Activated CD8-positive, alpha-beta memory T cell treated with anti-CD3 and anti-CD28 coated beads, Interleukin-2, amount 50 U/mL, for 24 hours (primary cell): ENCODE data around the gene NR1I3.

Experiments used
- DNase-seq: peaks from one replicate; pipeline ENCODE4 v3.0.0-alpha.2; 2020; ENCODE audit errors: extremely low read depth

Gene NR1I3

DNA sequence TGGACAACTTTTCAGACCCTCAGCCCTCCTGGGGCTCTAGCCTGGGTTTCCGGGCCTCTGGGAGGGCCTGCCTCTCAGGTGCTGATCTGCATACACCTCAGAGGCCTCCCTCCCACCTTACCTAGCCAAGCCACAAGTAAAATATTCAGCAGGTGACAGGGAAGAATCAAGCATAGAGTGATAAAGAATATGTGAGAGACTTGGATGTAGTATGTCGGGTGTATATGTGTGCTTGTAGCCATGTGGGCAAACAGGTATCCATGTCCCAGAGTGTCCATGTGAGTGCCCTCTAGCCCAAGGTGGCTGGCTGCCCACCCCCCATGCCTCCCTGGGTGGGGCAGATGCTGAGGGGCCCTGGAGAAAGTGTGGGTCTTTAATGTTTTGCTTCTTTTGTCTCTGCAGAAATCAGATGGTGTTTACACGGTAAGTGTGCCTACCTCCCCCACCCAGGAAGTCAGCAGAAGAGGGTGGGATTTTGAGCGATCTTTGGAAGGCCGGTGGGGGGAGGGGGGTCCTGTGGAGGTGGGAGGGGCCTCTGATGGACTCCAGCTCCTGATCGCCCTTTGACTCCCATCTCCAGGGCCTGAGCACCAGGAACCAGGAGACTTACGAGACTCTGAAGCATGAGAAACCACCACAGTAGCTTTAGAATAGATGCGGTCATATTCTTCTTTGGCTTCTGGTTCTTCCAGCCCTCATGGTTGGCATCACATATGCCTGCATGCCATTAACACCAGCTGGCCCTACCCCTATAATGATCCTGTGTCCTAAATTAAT is 19.5 kb downstream of the NR1I3 start:
- no peak for DNase-seq

DNA sequence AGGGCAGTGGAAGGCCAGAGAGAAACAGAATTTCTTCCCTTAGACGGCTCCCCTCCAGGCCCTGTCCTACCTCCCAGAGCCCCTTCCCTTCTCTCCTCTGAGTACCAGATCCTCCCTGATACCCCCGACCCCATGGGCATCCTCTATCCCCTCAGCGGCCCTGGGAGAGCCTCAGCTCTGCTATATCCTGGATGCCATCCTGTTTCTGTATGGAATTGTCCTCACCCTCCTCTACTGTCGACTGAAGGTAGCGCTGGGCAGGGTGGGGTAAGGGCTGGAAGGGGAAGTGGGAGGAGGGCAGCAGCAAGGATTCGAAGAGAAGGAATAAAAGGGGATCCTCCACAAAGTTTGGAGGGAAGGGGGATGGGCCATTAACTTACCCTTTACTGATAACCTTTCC is 20.2 kb downstream of the NR1I3 start:
- DNase-seq, result no peak

DNA sequence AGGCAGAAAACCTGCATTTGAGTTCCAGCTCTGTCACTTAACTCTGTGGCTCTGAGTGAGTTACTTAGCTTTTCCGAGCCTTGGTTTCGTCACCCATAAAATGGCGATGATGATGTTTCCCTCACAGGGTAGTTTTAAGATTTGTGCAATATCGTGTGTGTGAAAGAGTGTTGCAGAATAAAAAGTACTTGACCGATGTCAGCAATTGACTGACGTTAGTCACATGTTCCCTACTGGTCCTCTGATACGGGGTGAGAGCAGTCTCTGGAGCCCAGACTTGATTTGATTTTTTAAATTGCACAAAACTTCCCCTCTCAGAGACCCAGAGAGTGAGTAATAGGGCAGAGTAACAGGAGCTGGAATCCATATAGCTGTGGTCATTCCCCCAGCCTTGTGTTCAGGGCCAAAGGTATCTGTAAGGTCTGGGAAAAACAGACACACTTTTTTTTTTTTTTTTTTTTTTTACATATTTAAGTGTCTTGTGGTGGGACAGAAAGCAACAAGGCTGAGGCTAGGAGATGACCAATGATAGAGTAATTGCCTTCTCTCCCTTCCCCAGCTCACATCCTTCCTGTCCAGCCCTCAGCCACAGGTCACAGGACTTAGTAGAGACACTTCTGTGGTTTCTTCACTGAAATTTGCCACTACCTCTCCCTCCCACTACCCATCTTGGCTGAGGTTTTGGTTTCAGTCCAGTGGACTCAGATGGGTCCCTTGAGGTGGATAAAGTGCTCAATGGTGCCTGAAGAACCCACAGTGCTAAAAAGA is 20.9 kb downstream of the NR1I3 start:
- no peak for DNase-seq

DNA sequence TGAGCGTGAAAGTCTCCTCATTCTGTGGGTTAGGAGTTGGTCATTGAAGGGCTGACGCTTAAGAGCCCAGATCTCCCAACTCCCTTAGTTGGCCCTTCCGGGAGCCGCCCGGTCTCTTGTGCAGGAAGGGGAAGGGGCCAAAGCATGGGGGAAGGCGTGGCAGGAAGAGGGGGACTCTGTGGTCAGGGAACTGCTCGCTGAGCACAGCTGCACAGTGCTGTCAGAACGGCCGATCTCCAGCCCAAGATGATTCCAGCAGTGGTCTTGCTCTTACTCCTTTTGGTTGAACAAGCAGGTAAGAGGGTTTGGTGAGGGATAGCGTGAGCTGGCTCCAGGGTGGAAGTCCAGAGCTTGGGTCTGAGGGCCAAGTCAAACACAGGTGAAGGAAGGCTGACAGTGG is 22.9 kb downstream of the NR1I3 start, which contains the start of gene FCER1G:
FCER1G (plus strand) TSS at position 220 of the 400 bp plus-strand sequence; CDS start at position 247, 27 bp downstream.
- no peak for DNase-seq

DNA sequence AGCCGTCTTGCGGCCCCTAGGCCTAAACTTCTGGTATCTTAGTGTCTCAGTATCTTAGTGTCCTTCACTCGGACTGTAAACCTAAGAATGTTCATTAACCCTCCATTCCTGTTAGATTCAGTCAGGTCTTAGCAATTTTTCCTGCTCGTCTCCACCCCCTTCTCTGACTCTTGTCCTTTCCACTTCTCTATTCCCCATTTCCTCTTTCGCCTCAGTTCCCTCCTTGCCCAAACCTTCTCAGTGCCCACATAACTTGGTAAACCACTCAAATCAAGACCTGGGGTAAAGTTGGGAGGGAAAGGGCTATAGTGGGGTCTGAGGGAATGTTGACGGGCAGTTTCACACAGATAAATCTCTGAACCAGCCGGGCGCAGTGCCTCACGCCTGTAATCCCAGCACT is 23.6 kb downstream of the NR1I3 start:
- no peak for DNase-seq

DNA sequence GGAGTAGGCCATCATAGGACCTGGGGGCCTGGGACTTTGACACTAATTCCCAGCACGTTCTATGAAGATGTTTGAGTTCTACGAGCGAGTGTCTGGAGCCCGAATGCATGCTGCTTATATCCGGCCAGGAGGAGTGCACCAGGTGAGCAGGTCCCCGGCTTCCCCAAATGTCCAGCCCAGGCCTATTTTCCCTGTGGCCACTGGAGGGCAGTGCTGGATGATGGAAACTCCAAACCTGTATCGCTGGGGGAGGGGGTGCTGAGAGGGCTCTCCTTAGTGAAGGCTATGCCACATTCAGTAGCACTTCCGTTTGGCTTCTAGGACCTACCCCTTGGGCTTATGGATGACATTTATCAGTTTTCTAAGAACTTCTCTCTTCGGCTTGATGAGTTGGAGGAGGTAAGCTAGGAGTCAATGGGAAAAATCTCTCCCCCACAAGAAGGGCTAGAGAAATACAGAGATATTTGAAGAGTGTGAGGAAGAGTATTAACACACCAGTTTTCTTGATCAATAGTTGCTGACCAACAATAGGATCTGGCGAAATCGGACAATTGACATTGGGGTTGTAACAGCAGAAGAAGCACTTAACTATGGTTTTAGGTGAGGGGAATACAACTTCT is 28.1 kb downstream of the NR1I3 start:
- peak; percentile 42 for DNase-seq

DNA sequence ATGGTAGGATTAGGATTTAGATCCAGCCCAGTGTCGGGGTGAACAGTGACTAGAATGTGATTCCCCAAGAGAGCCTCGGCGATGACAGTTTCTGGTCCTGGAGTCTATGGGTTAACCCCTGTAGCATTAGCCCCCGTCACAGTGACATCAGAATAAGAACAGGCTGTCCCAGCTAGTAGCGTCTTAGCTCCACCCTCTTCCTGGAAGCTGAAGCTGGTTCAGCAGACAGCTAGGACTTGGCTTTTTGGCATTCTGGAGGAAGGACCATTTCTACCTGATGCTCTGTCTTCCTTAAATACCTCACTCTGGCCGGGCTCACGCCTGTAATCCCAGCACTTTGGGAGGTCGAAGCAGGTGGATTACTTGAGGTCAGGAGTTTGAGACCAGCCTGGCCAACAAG is 30.8 kb downstream of the NR1I3 start:
- no peak for DNase-seq

DNA sequence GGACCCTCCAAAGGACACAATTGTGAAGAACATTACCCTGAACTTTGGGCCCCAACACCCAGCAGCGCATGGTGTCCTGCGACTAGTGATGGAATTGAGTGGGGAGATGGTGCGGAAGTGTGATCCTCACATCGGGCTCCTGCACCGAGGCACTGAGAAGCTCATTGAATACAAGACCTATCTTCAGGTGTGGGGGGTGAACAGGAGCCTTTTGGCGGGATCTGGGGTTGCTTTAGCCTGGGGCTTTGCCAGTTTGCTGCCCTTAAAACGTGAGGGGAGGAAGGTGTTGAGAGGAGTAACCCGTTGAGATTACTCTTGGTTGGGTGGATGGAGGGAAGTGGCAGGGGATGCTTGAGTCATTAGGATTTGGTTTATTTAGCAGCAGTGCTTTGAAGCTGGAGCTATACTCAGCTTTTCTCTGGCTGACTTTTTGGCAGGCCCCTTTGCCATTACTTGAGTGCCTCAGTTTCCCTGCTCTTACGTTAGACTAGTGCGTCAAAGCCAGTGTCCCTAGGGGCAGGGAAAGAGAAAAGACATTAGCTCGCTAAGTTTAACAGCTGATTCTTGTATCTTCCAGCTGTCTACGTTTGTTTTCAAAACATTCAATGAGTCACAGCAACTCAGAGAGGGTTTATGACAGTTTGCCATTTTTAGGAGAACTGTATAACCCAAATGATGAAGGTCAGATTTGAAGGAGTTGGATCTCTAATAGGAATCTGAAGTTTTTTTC is 31.4 kb downstream of the NR1I3 start:
- no peak for DNase-seq

DNA sequence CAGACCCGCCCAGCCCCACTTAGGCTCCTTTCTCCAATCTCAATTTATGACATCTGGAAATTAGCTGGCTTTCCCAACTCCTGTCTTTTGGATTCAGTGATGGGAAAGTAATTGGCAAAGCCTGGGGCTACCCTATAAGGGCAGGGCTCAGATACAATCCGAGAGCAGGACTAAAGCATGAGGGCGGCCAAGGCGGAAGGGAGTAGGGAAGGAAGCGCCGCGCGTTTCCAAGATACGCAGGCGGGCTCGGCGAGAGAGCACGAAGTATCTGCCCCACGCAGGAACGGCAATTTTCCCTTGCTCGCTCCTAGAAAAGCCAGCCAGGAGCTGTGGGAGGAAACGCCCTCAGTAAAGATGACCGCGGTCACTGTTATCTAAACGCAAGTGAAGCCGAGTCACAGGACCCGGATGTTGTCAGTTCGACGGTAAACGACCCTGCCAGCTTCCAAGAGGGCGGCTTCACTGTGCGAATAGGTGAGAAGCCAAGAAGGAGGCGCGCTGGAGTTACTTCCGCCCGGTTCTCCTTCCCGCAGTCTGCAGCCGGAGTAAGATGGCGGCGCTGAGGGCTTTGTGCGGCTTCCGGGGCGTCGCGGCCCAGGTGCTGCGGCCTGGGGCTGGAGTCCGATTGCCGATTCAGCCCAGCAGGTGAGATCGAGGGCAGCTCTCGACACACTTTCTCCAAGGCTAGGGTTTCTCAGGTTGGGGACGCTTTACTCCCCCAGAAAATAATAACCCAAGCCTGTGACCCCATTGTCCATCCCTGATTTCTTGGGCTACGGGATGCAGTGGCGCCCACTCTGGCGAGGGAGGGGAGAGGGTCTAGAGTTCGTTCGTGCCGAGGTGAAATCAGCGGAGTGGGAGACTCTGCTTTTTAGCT is 35.9 kb downstream of the NR1I3 start, which contains the start of gene NDUFS2:
NDUFS2 (plus strand) TSS at position 532 of the 877 bp plus-strand sequence; CDS start at position 551, 19 bp downstream.
- peak; percentile 94 for DNase-seq

DNA sequence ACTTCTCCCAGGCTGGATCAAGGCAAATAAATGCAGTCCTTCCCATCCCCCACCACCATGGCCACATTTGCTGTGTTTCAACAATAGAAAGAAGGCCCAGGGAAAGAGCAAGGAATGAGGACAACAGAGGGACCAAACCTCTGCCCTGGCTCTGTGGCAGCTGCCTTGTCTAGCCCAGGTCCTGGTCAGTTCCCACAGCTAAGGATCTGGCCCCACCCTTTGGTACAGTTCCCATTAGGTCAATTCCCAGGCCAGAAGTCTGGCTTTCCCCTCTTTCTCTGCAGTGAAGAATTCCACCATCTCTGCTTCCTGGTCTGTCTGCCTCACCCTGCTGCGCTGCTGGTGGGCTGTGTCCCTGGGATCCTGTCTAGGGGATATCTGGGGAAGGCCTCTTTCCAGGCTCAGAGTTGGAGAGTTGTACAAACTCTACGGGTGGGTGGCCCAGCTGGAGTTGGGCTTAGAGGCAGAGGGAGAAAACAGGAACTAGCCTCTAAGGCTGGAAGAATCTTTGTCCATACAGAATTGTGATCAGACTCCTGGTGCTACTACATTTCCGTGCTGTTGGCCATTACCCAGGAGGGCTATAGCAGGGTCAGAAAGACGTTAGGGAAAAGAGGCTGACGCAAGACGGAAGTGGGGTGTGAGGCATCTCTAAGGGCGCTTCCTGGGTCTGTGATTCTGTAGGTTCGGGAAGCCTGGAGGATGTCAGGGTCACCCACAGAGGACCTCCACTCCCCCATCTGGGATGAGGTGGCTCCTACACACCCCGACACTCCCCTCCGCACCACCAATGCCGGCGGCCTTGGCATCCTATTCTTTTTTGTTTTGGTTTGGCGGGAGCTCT is 36.8 kb downstream of the NR1I3 start:
- DNase-seq, result no peak

DNA sequence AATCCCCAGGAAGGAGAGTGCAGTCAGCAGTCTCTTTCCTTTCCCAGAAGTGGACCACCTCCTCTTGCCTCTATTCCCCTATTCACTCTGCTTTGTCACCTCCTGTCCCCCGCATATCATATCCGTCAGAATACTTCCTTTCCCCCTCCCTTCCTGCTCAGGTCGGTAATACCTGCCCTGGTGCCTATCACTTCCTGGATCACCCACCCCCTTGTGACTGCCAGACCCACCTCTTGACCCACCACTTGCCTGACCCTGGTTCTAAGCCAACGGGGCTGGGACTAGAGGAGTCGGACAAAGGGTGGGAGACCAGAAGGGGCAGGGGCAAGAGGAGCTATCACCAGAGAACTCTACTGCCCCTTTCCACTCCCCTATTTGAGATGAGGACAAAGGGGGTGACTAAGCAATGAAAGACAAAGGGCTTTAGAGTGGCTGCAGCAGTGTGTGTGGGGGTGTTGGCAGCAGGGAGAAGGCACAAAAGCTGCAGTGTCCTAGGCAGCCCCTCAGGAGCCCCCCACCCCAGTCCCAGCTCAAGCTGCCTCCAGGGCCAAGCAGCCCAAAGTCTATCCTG is 37.5 kb downstream of the NR1I3 start:
- no peak for DNase-seq

DNA sequence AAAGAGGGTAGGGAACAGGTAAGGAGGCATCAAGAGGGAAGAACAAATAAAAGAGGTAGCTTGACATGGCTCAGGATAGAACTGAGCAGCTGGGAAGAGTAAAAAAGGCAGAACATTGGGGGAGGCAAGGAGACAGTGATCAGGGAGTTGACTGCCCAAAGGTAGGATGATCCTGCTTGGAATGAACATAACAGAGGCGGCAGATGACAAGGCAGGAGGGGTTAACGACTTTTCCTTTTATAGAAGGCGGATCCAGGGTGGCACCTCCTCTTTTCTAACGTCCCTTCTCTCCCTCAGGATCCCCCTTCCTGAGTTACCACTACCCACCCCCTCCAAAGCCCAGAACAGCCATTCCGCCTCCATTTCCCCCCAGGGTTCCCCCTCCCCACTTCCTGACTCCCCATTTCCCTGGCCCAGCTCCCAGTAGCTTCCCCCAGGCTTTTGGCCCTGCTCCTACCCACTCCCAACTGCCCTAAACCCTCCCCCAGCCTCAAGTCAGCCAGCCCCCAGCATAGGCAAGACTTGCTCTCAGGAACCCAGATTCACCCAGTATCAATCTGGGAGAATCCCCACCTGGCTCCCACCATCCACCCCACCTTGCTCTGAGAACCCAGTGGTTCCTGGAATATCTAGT is 38.4 kb downstream of the NR1I3 start:
- DNase-seq, result no peak

DNA sequence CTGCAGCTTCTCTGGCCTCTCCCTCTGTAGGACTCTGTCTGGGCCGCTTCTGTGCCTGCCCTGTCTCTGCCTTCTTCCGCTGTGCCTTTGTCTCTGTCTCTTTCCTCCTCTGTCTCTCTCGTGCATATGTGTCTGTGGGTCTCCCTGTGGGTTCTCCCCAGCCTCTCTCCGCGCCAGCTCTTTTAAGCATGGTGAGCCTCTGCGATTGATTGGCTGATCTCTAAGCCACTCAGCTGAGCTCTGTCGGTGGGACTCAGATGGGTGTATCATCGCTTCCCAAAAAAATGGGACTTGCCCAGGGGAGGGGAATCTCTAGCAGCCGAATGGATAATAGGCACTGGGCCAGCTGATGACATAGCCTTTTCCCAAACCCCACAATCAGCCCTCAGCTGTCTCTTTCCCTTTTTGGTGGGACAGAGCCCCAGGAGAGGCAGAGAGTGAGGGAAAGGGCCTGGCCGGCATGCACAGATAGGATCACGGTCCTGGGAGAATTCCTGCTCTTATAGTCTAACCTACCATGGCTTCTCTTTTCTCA is 39.0 kb downstream of the NR1I3 start, which contains the start of gene ADAMTS4:
ADAMTS4 (minus strand) TSS at position 158 of the 535 bp plus-strand sequence. CDS start 427 bp downstream, outside the sequence.
- DNase-seq, result no peak

DNA sequence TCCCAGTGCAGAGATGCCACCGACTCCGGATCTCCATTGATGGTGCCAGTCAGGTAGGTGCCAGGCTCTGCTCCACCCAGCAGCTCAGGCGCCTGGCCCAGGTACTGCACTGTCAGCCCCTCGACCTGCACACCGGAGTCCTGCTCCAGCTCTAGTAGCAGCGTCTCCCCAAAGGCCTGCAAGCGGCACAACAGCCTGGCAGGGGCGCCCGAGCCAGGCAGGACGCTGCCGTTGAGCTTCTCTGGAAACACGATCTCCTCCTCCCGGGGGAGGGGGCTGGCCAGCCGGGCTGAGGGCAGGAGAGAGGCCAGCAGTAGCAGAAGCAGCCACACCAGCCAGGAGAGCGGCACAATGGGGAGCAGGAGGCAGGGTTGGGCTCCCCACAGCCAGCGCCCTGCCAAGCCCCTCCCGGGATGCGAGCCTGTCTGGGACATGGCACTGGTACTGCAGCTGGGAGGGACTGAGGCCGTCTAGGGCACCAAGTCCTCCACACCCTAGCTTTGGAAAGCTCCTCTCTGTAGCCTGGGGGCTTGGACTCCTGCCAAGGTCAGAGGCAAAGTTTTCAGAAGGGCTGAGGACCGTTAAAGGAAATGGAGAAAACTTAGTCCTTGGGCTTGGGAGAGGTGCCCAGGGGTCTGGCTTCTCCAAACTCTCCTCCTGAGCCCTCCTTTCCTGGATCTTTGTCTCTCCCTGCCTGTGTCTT is 39.7 kb downstream of the NR1I3 start:
- no peak for DNase-seq

DNA sequence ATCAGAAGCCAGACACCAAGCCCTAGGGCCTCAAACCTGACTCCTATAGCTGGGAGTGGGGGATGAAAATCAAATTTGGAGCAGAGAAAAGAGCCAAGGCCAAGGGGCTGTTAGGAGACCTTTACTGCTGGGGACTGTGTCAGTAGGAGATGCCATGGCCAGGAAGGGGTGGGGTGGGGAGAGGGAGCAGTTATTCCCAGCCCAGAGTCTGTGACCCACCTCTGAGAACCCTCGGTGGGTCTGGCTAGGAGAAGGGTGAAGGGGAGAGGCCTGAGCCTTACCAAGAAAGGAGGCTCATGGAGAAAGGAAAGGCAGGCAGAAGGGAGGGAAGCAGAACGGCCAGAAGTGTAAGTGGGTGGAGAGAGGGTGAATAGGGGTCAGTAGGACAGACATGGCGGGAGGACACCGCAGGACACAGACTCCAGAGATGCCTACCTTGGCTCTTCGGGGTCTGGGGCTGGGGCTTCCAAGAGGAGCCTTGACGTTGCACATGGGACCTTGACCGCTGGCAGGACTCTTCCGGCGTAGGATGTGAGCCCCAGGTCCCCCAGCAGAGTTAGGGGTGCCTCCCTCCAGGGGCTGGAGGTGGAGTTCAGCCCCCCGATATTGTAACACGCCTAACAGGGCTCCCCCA is 40.3 kb downstream of the NR1I3 start:
- DNase-seq, result no peak

DNA sequence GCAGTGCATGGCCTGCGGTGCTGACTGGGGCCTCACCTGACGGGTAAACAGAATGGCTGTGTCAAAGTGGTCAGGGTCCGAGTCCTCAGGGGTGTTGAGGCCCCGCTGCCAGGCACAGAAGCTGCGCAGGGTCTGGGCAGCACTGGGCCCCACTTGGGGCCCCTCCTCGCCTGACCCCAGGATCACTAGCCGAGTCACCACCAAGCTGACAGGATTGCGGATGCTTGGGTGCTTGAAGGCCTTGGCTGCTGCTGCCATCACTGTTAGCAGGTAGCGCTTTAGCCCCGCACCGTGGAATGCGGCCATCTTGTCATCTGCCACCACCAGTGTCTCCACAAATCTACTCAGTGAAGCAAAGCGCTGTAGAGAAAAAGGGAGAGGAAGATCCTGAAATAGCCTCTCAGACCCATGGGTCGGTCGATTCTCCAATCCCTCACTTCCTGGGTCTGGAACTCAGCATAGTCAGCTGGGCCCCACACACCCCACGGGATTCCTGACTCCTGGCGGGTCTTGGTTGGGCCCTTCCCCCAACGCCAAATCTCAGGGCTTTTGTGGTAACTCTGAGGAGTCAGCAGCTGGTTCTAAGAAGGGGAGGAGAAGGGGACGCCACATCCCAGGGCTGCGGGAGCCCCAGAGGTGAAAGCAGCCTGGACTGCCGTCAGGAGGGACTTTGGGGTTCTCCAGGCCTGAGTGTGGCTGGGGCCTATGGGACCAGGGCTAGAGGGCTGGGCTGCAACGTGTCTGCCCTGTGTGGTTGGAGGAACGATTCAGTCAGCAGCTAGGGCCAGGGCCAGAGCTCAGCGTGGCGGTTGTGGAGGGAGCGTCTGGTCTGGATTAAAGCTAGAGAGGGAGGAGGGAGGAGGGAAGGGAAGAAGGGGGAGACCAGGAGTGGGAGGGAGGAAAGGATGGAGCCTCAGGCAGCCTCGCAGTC is 41.2 kb downstream of the NR1I3 start:
- no peak for DNase-seq
